Parathyroid adenoma (tissue), 2 donors: ENCODE results near the gene DCTN2.

Experiments used
- H2AFZ ChIP-seq: fragments of 300-600 bp; sonication (generic); one replicate; pipeline ENCODE4 v1.7.0; 2017; ENCODE audit warnings: antibody characterized with exemption, mild to moderate bottlenecking
- H3K27ac ChIP-seq: fragments of 300-600 bp; sonication (generic); one replicate; pipeline ENCODE4 v1.7.0; 2017
- H3K27me3 ChIP-seq: fragments of 300-600 bp; sonication (generic); one replicate; pipeline ENCODE4 v1.7.0; 2017; ENCODE audit warnings: low read length; ENCODE audit not compliant: control insufficient read depth, insufficient read depth
- H3K36me3 ChIP-seq: fragments of 300-600 bp; sonication (generic); one replicate; pipeline ENCODE4 v1.7.0; 2017; ENCODE audit warnings: low read length; ENCODE audit not compliant: control insufficient read depth, insufficient read depth
- H3K4me1 ChIP-seq: fragments of 300-600 bp; sonication (generic); one replicate; pipeline ENCODE4 v1.7.0; 2017; ENCODE audit warnings: control low read depth
- H3K4me2 ChIP-seq: fragments of 300-600 bp; sonication (generic); one replicate; pipeline ENCODE4 v1.7.0; 2017; ENCODE audit warnings: low read length
- H3K4me3 ChIP-seq: fragments of 300-600 bp; sonication (generic); one replicate; pipeline ENCODE4 v1.7.0; 2017; ENCODE audit warnings: low read depth, low read length
- H3K79me2 ChIP-seq: fragments of 300-600 bp; sonication (generic); one replicate; pipeline ENCODE4 v1.7.0; 2017; ENCODE audit warnings: control low read depth
- H3K9ac ChIP-seq: fragments of 300-600 bp; sonication (generic); one replicate; pipeline ENCODE4 v1.7.0; 2017; ENCODE audit warnings: mild to moderate bottlenecking
- H3K9me3 ChIP-seq: fragments of 300-600 bp; sonication (generic); one replicate; pipeline ENCODE4 v1.7.0; 2017; ENCODE audit warnings: low read length; ENCODE audit not compliant: control insufficient read depth
- TF ChIP-seq, protein P1 (sequence below): fragments of 300-600 bp; sonication (generic); IDR thresholded peaks from one replicate; pipeline ENCODE4 v1.7.0; 2017; ENCODE audit warnings: antibody characterized with exemption, mild to moderate bottlenecking
- donor health status: primary hyperparathyroidism.

Gene DCTN2

DNA sequence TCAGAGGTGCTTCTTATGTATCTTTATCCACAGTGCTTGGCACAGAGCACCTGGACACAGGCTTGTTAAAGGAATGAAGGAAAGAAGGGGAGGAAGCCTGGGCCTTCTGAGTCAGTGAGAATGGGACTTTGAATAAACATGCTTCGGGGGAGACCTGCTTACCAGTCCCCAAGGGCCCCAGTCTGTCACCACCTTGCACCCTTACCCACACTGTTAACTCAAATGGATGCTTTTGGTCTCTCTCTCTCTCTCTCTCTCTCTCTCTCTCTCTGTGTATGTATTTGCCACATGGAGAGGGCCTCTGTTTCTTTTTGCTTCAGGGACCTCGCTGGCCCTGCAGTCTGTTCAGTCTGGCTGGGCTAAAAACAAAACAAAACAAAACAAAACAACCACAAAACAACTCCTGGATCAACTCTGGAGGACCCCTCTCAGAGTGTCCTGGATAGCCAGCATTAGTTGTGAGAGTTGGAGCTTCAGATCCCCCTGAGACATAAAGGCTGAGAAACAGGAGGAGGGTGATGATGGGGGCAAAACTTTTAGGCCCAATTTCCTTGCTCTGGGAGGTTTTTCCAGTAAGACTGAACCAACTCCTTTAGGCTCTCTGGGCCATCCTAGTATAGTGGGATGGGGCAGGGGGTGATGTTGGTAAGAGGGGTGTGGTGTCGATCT, 4.8 kb upstream of the DCTN2 start:
- Histone ChIP-seq H3K4me1 (peaks cover 4% of the 10 kb centered on the region), H2AFZ (no peak overlapping the region), H3K36me3 (no peaks in the 10 kb centered on the region), H3K4me3 (no peak overlapping the region), H3K9ac (no peak overlapping the region), H3K27ac (peak overlapping the region; percentile 2), H3K9me3 (no peaks in the 10 kb centered on the region), H3K79me2 (peaks cover 5% of the 10 kb centered on the region), H3K27me3 (no peaks in the 10 kb centered on the region), H3K4me2 (peak overlapping the region; percentile 11)
- TF ChIP-seq, protein P1, sequence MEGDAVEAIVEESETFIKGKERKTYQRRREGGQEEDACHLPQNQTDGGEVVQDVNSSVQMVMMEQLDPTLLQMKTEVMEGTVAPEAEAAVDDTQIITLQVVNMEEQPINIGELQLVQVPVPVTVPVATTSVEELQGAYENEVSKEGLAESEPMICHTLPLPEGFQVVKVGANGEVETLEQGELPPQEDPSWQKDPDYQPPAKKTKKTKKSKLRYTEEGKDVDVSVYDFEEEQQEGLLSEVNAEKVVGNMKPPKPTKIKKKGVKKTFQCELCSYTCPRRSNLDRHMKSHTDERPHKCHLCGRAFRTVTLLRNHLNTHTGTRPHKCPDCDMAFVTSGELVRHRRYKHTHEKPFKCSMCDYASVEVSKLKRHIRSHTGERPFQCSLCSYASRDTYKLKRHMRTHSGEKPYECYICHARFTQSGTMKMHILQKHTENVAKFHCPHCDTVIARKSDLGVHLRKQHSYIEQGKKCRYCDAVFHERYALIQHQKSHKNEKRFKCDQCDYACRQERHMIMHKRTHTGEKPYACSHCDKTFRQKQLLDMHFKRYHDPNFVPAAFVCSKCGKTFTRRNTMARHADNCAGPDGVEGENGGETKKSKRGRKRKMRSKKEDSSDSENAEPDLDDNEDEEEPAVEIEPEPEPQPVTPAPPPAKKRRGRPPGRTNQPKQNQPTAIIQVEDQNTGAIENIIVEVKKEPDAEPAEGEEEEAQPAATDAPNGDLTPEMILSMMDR, result no peak

DNA sequence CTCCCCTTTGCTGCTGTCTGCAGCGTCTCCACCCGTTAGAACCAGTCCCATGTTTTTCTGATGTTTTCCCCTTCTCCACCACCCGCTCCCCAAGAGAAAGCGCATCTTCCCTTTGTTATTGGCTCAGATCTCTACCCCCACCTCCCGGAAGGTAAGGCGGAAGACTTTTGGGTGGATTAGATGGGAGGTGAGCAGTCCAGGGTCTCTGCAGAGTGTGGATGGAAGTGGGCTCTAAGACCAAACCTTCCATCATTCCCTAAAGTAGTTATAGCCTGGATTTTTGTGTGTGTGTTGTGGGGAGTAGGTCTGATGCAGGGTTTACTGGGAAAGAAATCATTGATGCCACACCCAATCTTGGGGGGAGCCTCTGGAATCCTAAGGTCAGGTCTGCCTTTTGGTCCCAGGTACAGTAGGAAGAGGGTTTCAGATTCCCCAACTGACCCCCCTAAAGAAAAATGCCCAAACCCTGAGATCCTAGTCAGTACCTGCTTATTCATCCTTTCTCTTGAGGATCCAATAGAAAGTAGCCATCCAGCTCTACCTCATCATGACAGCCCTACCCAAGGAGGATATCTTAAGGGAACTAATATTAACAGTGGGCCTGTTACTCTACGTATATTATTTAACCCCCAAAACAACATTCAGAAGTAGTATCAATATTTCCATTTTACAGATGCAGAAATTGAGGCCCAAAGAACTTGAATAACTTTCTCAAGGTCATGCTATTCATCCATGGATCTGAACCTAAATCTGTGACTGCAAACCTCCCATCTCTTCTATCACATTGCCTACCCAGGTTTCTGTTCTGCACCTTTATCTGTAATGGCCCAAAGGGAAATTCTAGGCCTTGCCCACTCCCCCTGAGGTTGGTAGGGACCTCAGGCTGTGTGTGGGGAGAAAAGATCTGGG, 3.9 kb upstream of the DCTN2 start:
- H3K4me3 ChIP-seq, result no peak overlapping the region

DNA sequence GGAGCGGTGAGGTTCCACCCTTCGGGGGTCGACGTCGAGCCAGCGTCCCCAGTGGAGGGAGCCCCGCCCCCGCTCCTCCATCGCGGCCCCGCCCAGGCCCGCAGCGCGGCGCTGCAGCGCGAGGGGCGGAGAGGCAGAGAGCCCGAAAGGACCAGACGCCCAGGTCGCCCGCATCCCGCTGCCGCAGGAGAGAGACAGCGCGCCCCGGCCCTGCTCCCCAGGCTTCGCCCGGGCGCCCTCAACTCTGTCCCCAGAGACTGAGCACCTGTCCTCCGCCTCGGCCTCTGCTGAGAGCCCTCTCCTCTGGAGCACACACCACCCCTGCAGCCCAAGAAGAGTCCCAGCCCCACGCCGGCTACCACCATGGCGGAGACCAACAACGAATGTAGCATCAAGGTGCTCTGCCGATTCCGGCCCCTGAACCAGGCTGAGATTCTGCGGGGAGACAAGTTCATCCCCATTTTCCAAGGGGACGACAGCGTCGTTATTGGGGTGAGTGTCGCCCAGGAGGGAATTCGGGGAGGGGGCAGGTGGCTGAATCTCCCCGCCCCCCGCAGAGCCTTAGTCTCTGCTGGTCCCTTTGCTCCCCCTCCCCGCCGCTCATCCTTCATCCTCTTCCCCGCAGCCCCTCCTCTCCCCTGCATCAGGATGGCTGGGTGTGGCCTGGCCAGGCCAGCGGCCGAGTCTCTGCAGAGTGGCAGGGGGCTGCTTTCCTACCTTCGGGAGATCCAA, 3.1 kb upstream of the DCTN2 start, which contains the start of gene KIF5A:
Gene KIF5A, plus strand, starts transcription at position 136 of the 732 bp plus-strand sequence. Its CDS starts 228 bp downstream, at position 364.
- TF ChIP-seq, protein P1, result peak; percentile 40
- Histone ChIP-seq H2AFZ (peak within 1 kb of the TSS; percentile 96), H3K36me3 (no peaks in the 10 kb centered on the region), H3K4me2 (peak within 1 kb of the TSS; percentile 88), H3K79me2 (peaks cover 17% of the 10 kb centered on the region), H3K9me3 (no peaks in the 10 kb centered on the region), H3K27me3 (no peaks in the 10 kb centered on the region), H3K4me3 (peak within 1 kb of the TSS; percentile 64), H3K4me1 (peaks cover 13% of the 10 kb centered on the region), H3K27ac (peak within 1 kb of the TSS; percentile 8), H3K9ac (no peak within 1 kb of the TSS)

More for the DNA sequence above, 3.9 kb upstream of the DCTN2 start:
- H3K27me3 ChIP-seq, result no peaks in the 10 kb centered on the region
- TF ChIP-seq, protein P1, result no peak
- peaks cover 14% of the 10 kb centered on the region for H3K79me2 ChIP-seq
- peak overlapping the region; percentile 96 for H2AFZ ChIP-seq
- no peaks in the 10 kb centered on the region for H3K36me3 ChIP-seq
- peaks cover 7% of the 10 kb centered on the region for H3K4me1 ChIP-seq
- peak overlapping the region; percentile 2 for H3K27ac ChIP-seq
- peak overlapping the region; percentile 88 for H3K4me2 ChIP-seq
- H3K9me3 ChIP-seq, result no peaks in the 10 kb centered on the region
- H3K9ac ChIP-seq, result no peak overlapping the region

DNA sequence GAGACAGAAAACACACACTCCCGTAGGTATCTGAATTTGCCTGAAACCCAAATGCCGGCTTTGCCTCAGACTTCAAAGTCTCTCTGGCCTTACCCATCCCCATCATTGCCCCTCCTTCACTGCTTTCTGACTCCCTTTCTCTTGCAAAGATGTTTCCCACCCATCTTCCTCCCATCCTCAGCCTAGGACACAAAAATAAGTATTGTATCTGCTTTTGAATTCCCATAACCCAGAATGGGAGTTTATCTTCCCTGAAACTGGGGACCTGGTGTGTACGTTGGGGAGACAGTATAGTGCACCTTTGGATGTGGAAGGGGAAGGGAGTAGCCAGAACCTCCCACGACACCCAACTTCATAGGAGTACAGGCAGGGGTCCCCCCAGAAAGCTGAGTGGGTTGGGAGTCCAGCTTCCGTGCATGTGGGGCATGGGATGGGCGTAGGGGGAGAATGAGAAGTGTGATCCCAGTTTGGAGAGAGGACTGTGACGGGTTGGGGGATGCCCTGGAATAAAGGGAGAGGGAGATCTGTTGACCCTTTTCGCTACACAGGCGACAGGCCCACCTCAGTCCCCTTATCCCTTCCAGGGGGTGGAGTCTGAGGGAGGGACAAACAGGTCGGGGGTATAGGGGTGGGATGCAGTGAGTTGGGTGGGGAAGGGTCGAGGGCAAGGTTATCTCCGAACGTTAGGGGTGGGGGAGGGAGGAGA, 2.4 kb upstream of the DCTN2 start:
- peaks cover 19% of the 10 kb centered on the region for H3K79me2 ChIP-seq
- H3K9me3 ChIP-seq, result no peaks in the 10 kb centered on the region
- peak overlapping the region; percentile 64 for H3K4me3 ChIP-seq
- H3K9ac ChIP-seq, result no peak overlapping the region
- H3K27me3 ChIP-seq, result no peaks in the 10 kb centered on the region
- H3K4me2 ChIP-seq, result peak overlapping the region; percentile 88
- no peaks in the 10 kb centered on the region for H3K36me3 ChIP-seq
- TF ChIP-seq, protein P1, result no peak
- no peak overlapping the region for H3K27ac ChIP-seq
- H2AFZ ChIP-seq, result peak overlapping the region; percentile 96
- H3K4me1 ChIP-seq, result peaks cover 13% of the 10 kb centered on the region
